DOHH2 (cell line): ENCODE results near the gene FOXN1.

Source experiments
- EZH2phosphoT487 ChIP-seq: fragments of 200-600 bp; sonication (generic); IDR thresholded peaks from 2 replicates; pipeline ENCODE4 v1.6.1; 2017; ENCODE audit warnings: borderline replicate concordance, mild to moderate bottlenecking, antibody characterized with exemption, low read length, moderate library complexity, mixed read lengths
- TF ChIP-seq, protein P1 (sequence below): fragments of 200-600 bp; sonication (generic); IDR thresholded peaks from one replicate; pipeline ENCODE4 v1.5.1; 2014; ENCODE audit warnings: antibody characterized with exemption, mild to moderate bottlenecking, low read depth, low read length; ENCODE audit not compliant: poor library complexity, severe bottlenecking

DNA sequence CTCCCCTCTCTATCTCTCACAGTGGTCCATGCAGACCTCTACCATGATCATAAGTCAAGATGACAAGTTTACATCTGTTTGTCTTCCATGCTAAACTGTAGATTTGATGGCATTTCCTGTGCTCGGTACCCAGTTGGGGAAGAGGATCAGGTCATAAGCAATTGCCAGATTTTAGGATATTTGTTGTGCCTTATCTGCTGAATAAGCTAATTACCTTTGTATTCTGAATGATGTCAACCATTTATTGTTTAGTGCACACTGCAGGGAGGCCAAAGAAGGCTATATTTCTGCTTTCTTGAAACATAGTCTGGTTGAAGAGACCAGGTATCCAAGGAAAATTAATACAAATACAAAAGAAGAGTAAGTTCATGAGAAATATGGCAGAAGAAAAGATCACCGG, 76.4 kb downstream of the FOXN1 start:
- TF ChIP-seq, protein P1, sequence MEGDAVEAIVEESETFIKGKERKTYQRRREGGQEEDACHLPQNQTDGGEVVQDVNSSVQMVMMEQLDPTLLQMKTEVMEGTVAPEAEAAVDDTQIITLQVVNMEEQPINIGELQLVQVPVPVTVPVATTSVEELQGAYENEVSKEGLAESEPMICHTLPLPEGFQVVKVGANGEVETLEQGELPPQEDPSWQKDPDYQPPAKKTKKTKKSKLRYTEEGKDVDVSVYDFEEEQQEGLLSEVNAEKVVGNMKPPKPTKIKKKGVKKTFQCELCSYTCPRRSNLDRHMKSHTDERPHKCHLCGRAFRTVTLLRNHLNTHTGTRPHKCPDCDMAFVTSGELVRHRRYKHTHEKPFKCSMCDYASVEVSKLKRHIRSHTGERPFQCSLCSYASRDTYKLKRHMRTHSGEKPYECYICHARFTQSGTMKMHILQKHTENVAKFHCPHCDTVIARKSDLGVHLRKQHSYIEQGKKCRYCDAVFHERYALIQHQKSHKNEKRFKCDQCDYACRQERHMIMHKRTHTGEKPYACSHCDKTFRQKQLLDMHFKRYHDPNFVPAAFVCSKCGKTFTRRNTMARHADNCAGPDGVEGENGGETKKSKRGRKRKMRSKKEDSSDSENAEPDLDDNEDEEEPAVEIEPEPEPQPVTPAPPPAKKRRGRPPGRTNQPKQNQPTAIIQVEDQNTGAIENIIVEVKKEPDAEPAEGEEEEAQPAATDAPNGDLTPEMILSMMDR, result no peak
- no peak for TF ChIP-seq EZH2phosphoT487
